Measurements from ENCODE around the gene ADAP1.

ADAP1 gene

DNA sequence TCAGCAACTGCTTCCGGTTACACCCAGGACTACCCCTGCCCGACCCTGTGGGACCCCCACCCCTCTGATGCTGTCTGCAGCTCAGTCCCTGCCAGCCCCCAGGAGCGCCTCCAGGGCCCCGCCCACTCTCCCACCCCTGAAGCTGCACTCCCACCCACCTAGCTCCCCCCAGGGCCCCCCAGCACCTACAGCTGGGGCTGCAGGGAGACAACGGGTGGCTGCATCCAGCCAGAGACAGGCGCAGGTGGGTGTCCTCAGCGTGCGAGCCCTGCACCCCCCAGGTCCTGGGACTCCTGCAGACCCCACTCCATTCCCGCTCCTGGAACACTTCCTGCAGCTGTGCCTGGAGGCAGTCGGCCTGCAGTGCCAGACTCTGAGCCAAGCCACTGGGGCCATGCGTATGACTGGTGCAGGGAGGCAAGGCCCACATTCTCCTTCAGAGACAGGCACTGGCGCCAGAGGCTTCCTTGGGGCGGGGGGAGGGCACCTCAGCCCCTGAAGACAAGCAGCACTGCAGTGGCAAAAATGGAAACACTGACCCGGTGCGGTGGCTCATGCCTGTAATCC lies 34.6 kb upstream of the ADAP1 start:
- DNase-seq (ENCODE audit: low read depth, low spot score), result no peak

- DNase-seq (ENCODE audit: low read depth, low spot score), result peak; percentile 48
These were observed 34.0 kb upstream of the ADAP1 start for GRCh38 chr7:988426-988911.

DNA sequence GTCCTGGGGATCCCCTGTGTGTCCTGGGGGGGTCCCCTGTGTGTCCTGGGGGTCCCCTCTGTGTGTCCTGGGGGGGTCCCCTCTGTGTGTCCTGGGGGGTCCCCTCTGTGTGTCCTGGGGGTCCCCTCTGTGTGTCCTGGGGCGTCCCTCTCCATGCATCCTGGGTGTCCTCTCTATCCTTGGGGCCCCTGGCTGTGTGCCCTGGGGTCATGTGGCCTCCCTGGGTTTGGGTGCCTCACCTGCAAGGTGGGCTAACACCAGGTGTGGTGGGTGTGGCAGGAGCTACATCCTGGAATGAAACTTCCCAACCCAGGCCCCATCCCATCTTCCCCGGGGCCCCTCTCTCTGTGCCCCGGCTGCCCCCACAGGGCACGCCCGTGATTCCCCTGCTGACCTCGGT lies 33.4 kb upstream of the ADAP1 start:
- DNase-seq (ENCODE audit: low read depth, low spot score), result no peak

- no peak for DNase-seq (ENCODE audit: low read depth, low spot score)
These were observed 32.6 kb upstream of the ADAP1 start for GRCh38 chr7:986766-987751.

- peak; percentile 32 for DNase-seq (ENCODE audit: low read depth, low spot score)
These were observed 31.6 kb upstream of the ADAP1 start for GRCh38 chr7:985915-986741.

DNA sequence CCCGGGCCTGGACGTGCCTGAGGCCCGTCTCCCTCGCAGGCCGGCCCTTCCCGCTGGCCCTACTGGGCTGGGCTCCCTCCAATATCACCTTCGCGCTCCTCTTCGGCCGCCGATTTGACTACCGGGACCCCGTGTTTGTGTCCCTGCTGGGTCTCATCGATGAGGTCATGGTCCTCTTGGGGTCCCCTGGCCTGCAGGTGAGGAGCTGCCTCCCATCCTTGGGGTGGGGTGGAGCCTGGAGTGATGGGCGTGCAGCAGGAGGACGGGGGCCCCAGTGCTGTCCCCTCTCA lies 30.6 kb upstream of the ADAP1 start:
- no peak for DNase-seq (ENCODE audit: low read depth, low spot score)

DNA sequence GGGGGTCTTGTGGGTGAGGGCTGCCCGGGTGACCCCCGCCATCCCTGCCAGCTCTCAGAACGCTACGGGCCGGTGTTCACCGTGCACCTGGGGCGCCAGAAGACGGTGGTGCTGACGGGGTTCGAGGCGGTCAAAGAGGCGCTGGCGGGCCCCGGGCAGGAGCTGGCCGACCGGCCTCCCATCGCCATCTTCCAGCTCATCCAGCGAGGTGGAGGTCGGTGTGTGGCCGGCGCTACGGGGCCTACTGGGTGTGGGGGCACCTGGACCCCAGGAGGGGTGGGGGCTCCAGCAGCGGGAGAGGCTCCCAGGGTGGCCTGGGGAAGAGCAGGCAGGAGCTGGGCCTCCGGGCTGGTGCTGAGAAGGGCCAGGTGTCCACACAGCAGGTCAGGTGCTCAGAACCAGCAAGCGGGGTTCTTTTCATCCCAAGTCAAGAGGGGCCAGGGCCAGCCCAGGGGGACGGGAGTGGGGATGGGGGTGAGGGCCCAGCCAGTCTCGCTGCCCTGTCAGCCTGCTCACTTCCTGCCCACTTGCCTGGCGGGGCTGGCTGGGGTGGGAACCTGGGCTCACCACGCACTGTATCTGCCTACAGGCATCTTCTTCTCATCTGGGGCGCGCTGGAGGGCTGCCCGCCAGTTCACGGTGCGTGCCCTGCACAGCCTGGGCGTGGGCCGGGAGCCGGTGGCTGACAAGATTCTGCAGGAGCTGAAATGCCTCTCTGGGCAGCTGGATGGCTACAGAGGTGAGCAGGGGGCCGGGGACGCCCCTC lies 30.1 kb upstream of the ADAP1 start:
- no peak for DNase-seq (ENCODE audit: low read depth, low spot score)

DNA sequence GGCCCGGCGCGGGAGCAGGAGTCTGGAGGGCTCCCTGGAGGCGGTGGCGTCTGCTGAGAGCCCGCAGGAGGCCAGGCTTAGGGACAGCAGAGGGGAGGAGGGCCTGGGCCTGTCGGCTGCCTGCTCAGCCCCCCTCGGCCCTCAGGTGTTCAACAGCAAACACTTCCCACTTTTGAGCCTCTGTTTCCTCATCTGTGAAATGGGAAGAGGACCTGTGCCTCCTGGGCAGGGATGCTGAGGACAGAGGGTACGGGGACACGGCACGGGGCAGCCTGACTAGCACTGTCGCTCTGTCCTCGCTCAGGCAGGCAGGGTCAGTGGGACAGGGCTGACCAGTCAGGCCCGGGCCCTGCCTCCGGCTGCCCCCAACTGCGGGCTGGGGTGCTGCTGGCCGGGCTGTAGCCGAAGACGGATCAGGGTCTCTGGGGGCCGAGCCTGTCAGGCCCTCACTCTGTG lies 29.2 kb upstream of the ADAP1 start:
- no peak for DNase-seq (ENCODE audit: low read depth, low spot score)

- DNase-seq (ENCODE audit: low read depth, low spot score), result no peak
These were observed 28.6 kb upstream of the ADAP1 start, which contains the start of gene CYP2W1 for GRCh38 chr7:983004-983615. Gene CYP2W1, plus strand, starts transcription at chr7:983181. Its CDS starts 31 bp downstream, at chr7:983212.

GRCh38 chr7:982511-983003 lies 28.1 kb upstream of the ADAP1 start:
- DNase-seq (ENCODE audit: low read depth, low spot score), result no peak

DNA sequence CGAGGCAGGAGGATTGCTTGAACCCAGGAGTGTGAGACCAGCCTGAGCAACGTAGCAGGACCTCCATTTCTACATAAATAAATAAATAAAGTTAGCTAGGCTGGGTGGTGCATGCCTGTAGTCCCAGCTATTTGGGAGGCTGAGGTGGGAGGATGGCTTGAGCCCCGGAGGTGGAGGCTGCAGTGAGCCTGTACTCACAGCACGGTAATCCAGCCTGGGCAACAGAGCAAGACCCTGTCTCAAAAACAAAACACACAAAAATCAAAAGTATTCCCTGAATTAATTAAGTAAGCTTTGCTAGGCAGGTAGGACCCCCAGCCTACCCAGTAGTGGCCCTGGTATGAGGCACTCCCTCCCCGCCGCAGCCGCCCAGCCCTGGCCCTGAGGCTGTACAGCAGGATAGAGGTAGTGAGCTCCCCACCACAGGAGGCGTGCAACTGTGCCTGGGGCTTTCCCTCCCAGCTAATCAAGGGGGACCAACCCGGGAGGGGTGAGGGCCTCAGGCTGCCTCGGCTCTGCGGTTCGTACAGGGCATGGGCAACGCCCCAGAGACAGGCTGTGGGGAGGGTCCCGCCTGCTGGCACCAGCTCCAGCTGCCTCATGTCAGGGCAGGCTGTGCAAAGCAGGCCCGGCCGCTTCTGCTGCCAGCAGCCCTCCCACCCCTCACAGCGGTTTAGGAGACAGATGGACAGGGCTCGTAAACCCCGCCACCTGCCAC lies 27.5 kb upstream of the ADAP1 start:
- DNase-seq (ENCODE audit: low read depth, low spot score), result no peak

DNA sequence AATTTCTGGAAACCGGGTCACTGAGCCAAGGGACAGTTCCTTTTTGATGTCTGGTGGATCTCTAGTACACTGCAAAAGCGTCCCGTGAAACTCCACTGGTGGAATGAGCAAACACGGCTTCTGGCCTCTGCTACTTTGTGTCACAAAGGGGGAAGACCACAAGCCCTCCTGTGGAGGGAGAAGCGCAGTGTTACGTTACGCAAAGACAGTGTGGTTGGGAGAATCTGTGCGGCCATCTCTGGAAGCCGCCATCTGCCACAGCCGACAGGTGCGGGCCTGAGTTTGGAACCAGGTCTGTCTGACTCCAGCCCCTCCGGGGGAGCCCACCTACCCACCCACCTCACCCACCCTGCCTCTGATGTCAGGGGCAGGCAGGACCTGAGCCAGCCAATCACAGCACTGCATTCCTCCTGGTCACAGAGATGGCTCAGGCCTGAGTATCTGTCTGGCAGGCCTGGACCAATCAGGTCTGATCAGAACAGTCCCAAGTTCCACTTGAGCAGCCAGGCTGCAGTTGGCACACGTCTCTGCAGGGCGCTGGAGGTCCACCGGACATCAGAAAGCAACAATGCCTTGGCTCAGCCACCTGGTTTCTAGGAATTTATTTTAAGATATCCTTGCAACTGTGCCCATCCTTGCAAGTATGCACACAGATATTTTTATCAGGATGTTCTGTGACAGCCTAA lies 25.5 kb upstream of the ADAP1 start:
- no peak for DNase-seq (ENCODE audit: low read depth, low spot score)

- DNase-seq (ENCODE audit: low read depth, low spot score), result no peak
These were observed 24.7 kb upstream of the ADAP1 start for GRCh38 chr7:979151-979550.

- DNase-seq (ENCODE audit: low read depth, low spot score), result no peak
These were observed 24.1 kb upstream of the ADAP1 start for GRCh38 chr7:978416-979091.

DNA sequence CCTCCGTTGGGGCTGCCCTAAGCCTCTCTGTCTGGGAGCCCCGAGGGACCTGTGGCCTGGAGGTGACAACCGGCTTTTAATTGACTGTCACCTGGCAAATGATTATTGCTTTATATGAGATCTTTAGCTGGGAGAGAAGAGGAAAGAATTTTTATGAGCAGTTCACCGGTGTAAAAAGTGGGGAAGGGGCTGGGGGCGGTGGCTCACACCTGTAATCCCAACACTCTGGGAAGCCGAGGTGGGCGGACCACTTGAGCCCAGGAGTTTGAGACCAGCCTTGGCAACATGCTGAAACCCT lies 23.5 kb upstream of the ADAP1 start:
- DNase-seq (ENCODE audit: low read depth, low spot score), result no peak

DNA sequence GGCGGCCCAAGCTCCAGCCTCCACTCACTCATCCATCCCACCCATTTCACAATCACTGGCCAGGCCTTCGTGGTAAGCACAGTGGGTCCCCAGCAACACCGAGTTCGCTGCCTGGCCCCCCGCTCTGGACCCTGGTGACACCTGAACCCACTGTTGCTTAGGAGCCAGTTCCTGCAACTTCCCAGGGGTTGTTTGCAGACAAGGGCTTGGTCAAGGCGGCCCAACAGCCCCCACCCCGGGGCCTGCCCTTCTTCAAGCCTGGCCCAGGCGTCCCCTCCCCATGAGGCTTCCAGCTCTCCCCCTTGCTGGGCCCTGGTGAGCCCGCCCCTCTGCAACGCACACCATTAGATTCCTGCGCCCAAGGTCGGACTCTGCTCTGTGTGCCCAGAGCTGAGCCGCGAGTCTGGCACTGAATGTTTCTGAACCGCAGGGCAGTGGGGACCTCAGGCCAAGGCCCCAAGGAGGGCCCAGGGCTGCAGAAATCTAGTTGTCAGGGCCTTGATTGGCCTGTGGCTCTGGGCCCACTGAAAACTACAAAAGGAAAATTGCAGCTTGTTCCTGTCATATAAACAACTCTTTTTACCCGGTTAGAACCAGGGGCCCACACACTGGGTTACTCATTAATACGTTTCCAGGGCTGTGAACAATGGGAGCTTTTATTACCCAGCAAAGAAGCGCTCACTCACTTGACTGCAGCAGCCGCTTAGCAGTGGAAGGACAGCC lies 23.0 kb upstream of the ADAP1 start:
- peak; percentile 65 for DNase-seq (ENCODE audit: low read depth, low spot score)

- DNase-seq (ENCODE audit: low read depth, low spot score), result no peak
These were observed 22.4 kb upstream of the ADAP1 start for GRCh38 chr7:976901-977325.

GRCh38 chr7:975702-976473 lies 21.4 kb upstream of the ADAP1 start:
- no peak for DNase-seq (ENCODE audit: low read depth, low spot score)

Data from astrocyte of the hippocampus (primary cell).